DND-41 (cell line): ENCODE results near the gene SLIT1.

Source experiments
- EZH2 ChIP-seq: IDR thresholded peaks from 3 replicates; pipeline ENCODE4 v1.6.1; 2012; ENCODE audit warnings: borderline replicate concordance, low read depth, mild to moderate bottlenecking, moderate library complexity, low read length, inconsistent platforms; ENCODE audit not compliant: severe bottlenecking
- TF ChIP-seq, protein P1 (sequence below): IDR thresholded peaks from 2 replicates; pipeline ENCODE4 v1.5.1; 2012; ENCODE audit warnings: borderline replicate concordance, low read length, moderate library complexity, mild to moderate bottlenecking; ENCODE audit not compliant: poor library complexity, severe bottlenecking; ENCODE audit errors: extremely low read depth

DNA sequence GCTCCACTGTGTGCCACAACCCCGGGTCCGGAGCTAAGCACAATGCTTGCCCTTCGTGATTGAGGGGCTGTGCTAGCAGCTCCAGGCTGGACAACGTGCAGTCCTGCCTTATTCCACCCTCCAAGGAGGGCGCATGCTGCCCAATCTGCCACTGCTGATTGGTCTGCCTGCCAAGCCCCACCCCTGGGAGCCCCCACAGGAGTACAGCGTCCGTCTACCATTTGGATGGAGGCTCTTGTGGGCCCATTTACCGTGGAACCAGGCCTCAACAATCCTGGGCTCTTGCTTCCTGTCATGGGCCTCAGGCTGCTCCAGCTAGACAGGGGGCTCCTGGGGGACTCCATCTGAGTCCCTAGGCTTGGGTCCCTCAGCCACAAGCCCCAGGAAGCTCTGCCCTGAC lies 173.3 kb downstream of the SLIT1 start:
- TF ChIP-seq EZH2 = no peak
- TF ChIP-seq, protein P1, sequence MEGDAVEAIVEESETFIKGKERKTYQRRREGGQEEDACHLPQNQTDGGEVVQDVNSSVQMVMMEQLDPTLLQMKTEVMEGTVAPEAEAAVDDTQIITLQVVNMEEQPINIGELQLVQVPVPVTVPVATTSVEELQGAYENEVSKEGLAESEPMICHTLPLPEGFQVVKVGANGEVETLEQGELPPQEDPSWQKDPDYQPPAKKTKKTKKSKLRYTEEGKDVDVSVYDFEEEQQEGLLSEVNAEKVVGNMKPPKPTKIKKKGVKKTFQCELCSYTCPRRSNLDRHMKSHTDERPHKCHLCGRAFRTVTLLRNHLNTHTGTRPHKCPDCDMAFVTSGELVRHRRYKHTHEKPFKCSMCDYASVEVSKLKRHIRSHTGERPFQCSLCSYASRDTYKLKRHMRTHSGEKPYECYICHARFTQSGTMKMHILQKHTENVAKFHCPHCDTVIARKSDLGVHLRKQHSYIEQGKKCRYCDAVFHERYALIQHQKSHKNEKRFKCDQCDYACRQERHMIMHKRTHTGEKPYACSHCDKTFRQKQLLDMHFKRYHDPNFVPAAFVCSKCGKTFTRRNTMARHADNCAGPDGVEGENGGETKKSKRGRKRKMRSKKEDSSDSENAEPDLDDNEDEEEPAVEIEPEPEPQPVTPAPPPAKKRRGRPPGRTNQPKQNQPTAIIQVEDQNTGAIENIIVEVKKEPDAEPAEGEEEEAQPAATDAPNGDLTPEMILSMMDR = no peak
